ENCODE measurements around the gene RAD23B.
"Not testable (repeated sequence)": the region's sequence is repeated elsewhere in the genome, so short reads cannot be mapped to it uniquely, and the experiment has no call there.

Gene RAD23B

GRCh38 chr9:107292821-107293542 lies 9.9 kb downstream of the RAD23B start:
- DNase-seq (ENCODE audit: low read depth in 1 of 2, low spot score in 1 of 2): no peak

- DNase-seq (ENCODE audit: low read depth in 1 of 2, low spot score in 1 of 2): no peak
Observed at GRCh38 chr9:107293543-107294085, 10.5 kb downstream of the RAD23B start.

GRCh38 chr9:107294756-107295155 lies 11.7 kb downstream of the RAD23B start:
- no peak for DNase-seq (ENCODE audit: low read depth in 1 of 2, low spot score in 1 of 2)

GRCh38 chr9:107295995-107296394 lies 12.9 kb downstream of the RAD23B start:
- no peak for DNase-seq (ENCODE audit: low read depth in 1 of 2, low spot score in 1 of 2)

DNA sequence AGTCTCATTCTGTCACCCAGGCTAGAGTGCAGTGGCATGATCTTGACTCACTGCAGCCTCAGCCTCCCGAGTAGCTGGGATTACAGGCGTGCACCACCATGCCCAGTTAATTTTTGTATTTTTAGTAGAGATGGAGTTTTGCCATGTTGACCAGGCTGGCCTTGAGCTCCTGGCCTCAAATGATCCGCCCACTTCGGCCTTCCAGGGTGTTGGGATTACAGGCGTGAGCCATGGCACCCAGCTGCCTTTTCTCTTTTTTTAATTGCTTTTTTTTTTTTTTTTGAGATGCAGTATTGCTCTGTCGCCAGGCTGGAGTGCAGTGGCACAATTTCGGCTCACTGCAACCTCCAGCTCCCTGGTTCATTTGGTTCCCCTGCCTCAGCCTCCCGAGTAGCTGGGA lies 13.5 kb downstream of the RAD23B start:
- not testable (repeated sequence) for DNase-seq (ENCODE audit: low read depth in 1 of 2, low spot score in 1 of 2)

- no peak for DNase-seq (ENCODE audit: low read depth in 1 of 2, low spot score in 1 of 2)
Observed at GRCh38 chr9:107299437-107299836, 16.4 kb downstream of the RAD23B start.

GRCh38 chr9:107306308-107306707 lies 23.2 kb downstream of the RAD23B start:
- DNase-seq (ENCODE audit: low read depth in 1 of 2, low spot score in 1 of 2): no peak

- DNase-seq (ENCODE audit: low read depth in 1 of 2, low spot score in 1 of 2): no peak
Observed at GRCh38 chr9:107307331-107307730, 24.3 kb downstream of the RAD23B start.

GRCh38 chr9:107308461-107308860 lies 25.4 kb downstream of the RAD23B start:
- no peak for DNase-seq (ENCODE audit: low read depth in 1 of 2, low spot score in 1 of 2)

DNA sequence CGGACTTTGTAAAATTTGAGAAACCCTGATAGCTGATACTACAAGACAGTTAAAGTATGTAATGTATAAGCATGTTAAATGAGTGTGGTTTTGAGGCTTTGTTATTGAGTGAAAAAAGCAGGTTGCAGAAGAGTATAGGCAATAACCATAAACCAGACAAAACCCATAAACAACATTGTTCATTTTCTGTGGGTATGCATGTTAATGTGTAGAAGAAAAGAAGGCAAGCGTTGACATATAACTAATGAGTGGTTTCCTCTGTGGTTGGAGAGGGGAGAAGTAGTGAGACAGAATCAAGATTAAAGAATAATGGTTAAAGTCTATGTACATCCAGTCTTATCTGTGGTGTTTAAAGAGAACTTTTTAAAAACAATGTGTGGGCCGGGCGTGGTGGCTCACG lies 26.2 kb downstream of the RAD23B start:
- no peak for DNase-seq (ENCODE audit: low read depth in 1 of 2, low spot score in 1 of 2)

DNA sequence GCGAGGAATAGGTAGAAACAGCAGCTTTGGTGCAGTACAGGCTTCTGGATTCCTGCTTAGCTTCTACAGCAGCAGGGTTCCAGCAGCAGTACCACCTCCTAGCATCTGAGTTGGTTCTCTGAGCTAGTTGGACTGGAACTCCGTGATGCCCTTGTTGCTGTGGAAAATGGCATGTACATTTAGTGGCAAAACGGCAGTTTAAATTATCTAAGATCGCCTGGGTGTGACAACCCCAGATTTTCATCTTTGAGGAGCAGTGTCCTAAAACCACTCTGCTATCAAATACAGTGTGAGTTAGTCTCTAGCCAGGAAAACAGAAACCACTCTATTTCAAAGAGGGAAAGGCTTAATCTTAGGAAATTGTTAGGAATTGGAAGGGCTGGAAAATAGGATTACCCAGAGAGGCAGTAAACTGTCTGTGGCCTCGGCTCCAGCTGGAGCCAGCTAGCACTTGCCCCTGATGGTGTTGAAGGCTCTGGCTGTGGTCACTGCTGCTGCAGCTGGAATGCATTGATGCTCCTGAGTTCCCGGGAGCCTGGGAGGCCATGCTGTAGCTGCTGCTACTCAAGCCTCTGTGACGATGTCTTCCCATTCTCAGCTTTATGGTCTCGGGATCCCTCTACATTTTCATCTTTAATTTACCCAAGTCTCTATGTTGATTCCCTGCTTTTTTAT lies 29.4 kb downstream of the RAD23B start:
- no peak for DNase-seq (ENCODE audit: low read depth in 1 of 2, low spot score in 1 of 2)

GRCh38 chr9:107313555-107314096 lies 30.5 kb downstream of the RAD23B start:
- DNase-seq (ENCODE audit: low read depth in 1 of 2, low spot score in 1 of 2): no peak

DNA sequence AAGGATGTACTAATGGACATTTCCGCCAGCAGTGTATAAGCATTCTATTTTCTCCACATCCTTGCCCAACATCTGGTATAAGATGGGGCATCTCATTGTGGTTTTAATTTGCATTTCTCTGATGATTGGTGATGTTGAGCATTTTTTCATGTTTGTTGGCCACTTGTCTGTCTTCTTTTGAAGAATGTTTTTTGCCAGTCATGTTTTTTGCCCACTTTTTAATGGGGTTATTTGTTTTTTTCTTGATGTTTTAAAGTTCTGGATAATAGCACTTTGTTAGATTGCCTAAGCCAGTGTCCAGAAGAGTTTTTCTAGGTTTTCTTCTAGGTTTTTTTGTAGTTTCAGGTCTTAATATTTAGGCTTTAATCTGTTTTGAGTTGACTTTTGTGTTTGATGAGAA lies 31.7 kb downstream of the RAD23B start:
- no peak for DNase-seq (ENCODE audit: low read depth in 1 of 2, low spot score in 1 of 2)

DNA sequence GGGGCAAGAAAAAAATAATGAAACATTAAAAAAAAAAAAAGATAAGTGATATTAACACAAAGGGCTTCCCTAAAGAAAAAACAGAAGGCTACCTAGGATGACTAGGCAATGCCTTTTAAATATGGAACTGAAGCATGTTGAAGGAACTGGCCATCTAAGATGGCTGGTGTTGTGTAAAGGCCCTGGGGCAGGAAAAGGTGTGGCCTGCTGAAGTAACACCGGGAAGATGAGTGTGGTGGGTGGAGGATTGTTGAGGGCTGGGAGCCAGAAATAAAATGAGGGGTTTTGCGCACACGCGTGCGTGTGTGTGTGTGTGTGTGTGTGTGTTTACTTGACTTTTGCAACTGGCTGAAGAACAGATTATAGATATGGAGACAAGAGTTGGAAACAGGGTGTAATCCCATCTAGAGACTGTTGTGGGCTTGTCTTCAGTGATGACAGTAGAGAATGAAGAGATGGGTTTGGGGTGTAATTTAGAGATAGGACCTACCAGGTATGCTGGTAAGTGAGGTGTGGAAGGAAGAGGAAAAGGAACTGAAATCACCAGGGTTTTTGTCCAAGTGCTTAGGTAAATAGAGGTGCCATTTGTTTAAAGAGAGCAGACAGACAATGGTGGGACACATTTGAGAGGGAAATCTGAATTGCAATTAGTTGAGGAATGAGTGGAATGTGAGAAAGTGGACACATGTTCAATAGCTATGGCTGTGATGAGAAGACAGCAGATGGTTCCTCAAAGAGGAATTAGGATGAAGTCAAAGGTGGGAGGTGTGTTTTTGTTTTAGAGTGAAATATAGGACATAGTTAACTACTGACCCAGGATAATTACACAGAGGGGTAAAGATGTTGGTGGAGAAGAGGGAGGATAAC lies 33.9 kb downstream of the RAD23B start:
- no peak for DNase-seq (ENCODE audit: low read depth in 1 of 2, low spot score in 1 of 2)

GRCh38 chr9:107322643-107323042 lies 39.6 kb downstream of the RAD23B start:
- no peak for DNase-seq (ENCODE audit: low read depth in 1 of 2, low spot score in 1 of 2)

DNA sequence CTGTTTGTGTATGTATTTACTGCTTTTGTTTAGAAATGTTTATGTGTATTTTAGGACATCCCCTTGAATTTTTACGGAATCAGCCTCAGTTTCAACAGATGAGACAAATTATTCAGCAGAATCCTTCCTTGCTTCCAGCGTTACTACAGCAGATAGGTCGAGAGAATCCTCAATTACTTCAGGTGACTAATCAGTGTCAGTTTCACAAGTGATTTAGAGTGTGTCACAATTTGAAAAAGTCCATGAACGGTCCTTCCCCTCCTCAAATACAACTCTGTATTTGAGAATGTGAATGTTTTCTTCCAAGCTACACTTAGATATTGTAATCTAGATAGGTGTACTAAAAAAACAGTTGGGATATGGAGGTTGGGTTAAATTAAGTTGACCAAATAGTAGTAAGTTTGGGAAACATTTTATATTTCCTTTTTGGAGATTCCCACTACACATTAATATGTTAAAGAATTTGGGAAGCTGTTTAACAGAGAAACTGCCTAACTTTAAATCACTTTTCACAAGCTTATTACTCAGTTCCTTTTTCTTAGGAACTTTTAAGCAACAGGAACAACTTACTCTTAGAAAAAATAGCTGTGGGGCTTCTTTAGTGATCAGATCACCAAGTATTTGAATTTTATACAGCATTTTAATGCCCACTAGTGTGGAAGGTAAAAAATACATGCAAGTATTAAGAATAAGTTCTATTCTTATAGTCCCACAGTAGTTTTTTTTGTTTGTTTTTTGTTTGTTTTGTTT lies 40.9 kb downstream of the RAD23B start:
- DNase-seq (ENCODE audit: low read depth in 1 of 2, low spot score in 1 of 2): no peak

DNA sequence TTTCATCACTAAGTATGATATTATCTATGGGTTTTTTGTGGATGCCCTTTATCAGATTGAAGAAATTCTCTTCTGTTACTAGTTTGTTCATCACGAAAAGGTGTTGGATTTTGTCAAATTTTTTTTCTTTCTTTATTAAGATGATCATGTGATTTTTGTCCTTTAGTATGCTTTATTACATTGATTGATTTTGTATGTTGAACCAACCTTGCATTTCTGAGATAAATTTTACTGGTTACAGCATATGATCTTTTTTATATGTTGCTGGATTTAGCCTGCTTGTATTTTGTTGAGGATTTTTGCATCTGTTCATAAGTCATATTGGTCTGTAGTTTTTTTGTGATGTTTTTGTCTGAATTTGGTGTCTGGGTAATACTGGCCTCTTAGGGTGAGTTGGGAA lies 42.8 kb downstream of the RAD23B start:
- DNase-seq (ENCODE audit: low read depth in 1 of 2, low spot score in 1 of 2): no peak

- DNase-seq (ENCODE audit: low read depth in 1 of 2, low spot score in 1 of 2): no peak
Observed at GRCh38 chr9:107328510-107328909, 45.4 kb downstream of the RAD23B start.

- DNase-seq (ENCODE audit: low read depth in 1 of 2, low spot score in 1 of 2): no peak
Observed at GRCh38 chr9:107330420-107330819, 47.3 kb downstream of the RAD23B start.

DNA sequence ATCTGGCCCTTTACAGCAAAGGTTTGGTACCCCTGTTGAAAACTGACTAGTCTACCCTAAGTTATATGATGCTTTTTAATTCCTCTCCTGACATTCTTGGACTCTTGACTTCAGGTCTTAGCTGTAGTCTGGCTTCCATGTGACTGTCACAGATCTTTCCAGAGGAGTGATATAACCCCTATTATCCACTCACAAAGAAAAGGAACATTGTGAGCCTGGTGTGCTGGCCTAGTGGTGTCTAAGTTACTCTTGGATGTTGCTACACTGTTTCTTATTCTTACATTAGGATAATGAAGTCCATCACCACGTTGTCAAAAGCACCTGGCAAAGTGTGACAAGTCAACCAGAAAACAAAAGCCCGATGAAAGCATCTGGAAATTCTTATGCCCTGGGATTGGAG lies 49.8 kb downstream of the RAD23B start:
- no peak for DNase-seq (ENCODE audit: low read depth in 1 of 2, low spot score in 1 of 2)

DNA sequence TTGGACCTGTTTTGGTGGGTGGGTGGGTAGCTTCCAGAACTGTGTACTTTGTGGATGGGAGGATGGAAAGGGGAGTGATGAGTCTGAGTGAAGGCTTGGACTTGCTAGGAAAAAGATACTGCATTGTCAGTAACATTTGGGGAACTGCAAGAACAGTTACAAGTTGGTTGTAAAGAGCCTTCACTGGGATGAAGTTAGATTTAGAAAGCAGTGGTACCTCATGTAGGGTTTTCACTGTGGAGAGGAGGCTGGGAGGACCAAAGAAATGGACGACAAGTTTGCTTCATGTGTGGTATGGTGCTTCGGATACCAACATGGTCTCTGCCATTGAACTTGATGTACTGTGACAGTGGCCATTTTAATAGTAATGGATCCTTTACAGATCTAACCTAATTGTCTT lies 50.3 kb downstream of the RAD23B start:
- DNase-seq (ENCODE audit: low read depth in 1 of 2, low spot score in 1 of 2): no peak

Data from stimulated activated CD4-positive, alpha-beta T cell treated with anti-CD3 and anti-CD28 coated beads, Interleukin-15, amount 100 ng/mL, for 1 hour (primary cell).